ENCODE results near the gene CXCR1. TPM values are rescaled to one million over a fixed set of nuclear protein-coding genes. Genes with fewer than 3 reads are reported as not detected.

The CXCR1 gene
- total and polyA plus RNA-seq, 9 of the 15 experiments (the other 6 are each of a cell fraction or from before 2014, with no cell fraction given), result not detected

DNA sequence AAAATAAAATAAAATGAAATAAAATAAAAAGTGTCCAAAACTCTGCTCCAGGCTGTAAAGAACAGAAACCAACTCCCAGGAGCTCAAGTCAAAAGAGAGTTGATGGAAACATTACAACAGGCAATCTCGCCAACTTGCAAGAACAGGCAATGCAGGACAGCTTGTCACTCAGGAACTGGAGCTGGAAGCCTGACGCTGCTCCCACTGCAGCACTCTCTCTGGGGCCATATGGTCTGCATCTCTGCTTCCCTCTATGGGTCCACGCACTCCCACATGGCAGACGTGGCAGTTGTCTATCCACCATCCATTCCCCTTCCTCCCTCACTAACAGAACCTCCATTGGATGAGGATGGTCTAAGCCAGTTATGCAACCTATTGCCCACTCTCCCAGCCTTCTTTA lies 26.9 kb upstream of the CXCR1 start (continued):
- TF ChIP-seq HDAC1 (IDR thresholded peaks at IDR 0.05), result no peak
- TF ChIP-seq FOSL1 (tag; conservative IDR thresholded peaks at IDR 0.05), result no peak
- TF ChIP-seq CTCF (IDR thresholded peaks at IDR 0.05 in 2 of 3, conservative IDR thresholded peaks at IDR 0.05 in 1 of 3; ENCODE audit: insufficient read depth in 2 of 3, low read depth in 1 of 3, low read length in 3 of 3), result no peak

- POLR2A ChIA-PET, result no interaction called here
- BruUV-seq (replicated peaks), result no TSS peak
- Histone ChIP-seq H2AFZ (ENCODE audit: low read depth, low read length) (no peak overlapping the region), H3K4me1 (replicated peaks in 1 of 2; ENCODE audit: control insufficient read depth in 2 of 2, insufficient read depth in 2 of 2, low read length in 2 of 2) (no peaks in the 10 kb centered on the region), H3K4me2 (ENCODE audit: insufficient read depth, low read length) (no peak overlapping the region), H3K9ac (ENCODE audit: insufficient read depth in 1 of 2, low read depth in 2 of 2, low read length in 2 of 2) (no peak overlapping the region), H3K27me3 (ENCODE audit: control insufficient read depth in 2 of 2, insufficient read depth in 2 of 2, low read length in 2 of 2) (no peaks in the 10 kb centered on the region), H3K9me1 (ENCODE audit: control insufficient read depth, insufficient read depth, low read length) (no peaks in the 10 kb centered on the region), H3K36me3 (ENCODE audit: control insufficient read depth, insufficient read depth, low read length) (no peaks in the 10 kb centered on the region), H3K4me3 (no peak overlapping the region), H3K79me2 (ENCODE audit: control insufficient read depth, insufficient read depth, low read length) (no peaks in the 10 kb centered on the region), H4K20me1 (replicated peaks; ENCODE audit: control insufficient read depth, insufficient read depth, low read length) (no peaks in the 10 kb centered on the region), H3K9me3 (replicated peaks; ENCODE audit: control insufficient read depth, insufficient read depth, low read depth, low read length) (no peaks in the 10 kb centered on the region), H3K27ac (ENCODE audit: extremely low read depth, low read depth, low read length) (no peak overlapping the region)
- DNase-seq (ENCODE audit: extremely low read depth in 1 of 4, low spot score in 3 of 4) (no peak), ATAC-seq (no peak), FAIRE-seq (no peak)
- in situ Hi-C loops (cut with MboI), result no loop called here
- 5% methylated on average over 3 of the region's 3 CpGs for WGBS (ENCODE audit: insufficient coverage, low coverage, missing lambda C conversion rate)
- CTCF ChIA-PET (ENCODE audit: low intra/inter-chr PET ratio), result no interaction called here
- intact Hi-C loops (cut with micrococcal nuclease), result no loop called here
- no peak for TF ChIP-seq TARDBP (IDR thresholded peaks at IDR 0.05)
- TF ChIP-seq, protein P1, sequence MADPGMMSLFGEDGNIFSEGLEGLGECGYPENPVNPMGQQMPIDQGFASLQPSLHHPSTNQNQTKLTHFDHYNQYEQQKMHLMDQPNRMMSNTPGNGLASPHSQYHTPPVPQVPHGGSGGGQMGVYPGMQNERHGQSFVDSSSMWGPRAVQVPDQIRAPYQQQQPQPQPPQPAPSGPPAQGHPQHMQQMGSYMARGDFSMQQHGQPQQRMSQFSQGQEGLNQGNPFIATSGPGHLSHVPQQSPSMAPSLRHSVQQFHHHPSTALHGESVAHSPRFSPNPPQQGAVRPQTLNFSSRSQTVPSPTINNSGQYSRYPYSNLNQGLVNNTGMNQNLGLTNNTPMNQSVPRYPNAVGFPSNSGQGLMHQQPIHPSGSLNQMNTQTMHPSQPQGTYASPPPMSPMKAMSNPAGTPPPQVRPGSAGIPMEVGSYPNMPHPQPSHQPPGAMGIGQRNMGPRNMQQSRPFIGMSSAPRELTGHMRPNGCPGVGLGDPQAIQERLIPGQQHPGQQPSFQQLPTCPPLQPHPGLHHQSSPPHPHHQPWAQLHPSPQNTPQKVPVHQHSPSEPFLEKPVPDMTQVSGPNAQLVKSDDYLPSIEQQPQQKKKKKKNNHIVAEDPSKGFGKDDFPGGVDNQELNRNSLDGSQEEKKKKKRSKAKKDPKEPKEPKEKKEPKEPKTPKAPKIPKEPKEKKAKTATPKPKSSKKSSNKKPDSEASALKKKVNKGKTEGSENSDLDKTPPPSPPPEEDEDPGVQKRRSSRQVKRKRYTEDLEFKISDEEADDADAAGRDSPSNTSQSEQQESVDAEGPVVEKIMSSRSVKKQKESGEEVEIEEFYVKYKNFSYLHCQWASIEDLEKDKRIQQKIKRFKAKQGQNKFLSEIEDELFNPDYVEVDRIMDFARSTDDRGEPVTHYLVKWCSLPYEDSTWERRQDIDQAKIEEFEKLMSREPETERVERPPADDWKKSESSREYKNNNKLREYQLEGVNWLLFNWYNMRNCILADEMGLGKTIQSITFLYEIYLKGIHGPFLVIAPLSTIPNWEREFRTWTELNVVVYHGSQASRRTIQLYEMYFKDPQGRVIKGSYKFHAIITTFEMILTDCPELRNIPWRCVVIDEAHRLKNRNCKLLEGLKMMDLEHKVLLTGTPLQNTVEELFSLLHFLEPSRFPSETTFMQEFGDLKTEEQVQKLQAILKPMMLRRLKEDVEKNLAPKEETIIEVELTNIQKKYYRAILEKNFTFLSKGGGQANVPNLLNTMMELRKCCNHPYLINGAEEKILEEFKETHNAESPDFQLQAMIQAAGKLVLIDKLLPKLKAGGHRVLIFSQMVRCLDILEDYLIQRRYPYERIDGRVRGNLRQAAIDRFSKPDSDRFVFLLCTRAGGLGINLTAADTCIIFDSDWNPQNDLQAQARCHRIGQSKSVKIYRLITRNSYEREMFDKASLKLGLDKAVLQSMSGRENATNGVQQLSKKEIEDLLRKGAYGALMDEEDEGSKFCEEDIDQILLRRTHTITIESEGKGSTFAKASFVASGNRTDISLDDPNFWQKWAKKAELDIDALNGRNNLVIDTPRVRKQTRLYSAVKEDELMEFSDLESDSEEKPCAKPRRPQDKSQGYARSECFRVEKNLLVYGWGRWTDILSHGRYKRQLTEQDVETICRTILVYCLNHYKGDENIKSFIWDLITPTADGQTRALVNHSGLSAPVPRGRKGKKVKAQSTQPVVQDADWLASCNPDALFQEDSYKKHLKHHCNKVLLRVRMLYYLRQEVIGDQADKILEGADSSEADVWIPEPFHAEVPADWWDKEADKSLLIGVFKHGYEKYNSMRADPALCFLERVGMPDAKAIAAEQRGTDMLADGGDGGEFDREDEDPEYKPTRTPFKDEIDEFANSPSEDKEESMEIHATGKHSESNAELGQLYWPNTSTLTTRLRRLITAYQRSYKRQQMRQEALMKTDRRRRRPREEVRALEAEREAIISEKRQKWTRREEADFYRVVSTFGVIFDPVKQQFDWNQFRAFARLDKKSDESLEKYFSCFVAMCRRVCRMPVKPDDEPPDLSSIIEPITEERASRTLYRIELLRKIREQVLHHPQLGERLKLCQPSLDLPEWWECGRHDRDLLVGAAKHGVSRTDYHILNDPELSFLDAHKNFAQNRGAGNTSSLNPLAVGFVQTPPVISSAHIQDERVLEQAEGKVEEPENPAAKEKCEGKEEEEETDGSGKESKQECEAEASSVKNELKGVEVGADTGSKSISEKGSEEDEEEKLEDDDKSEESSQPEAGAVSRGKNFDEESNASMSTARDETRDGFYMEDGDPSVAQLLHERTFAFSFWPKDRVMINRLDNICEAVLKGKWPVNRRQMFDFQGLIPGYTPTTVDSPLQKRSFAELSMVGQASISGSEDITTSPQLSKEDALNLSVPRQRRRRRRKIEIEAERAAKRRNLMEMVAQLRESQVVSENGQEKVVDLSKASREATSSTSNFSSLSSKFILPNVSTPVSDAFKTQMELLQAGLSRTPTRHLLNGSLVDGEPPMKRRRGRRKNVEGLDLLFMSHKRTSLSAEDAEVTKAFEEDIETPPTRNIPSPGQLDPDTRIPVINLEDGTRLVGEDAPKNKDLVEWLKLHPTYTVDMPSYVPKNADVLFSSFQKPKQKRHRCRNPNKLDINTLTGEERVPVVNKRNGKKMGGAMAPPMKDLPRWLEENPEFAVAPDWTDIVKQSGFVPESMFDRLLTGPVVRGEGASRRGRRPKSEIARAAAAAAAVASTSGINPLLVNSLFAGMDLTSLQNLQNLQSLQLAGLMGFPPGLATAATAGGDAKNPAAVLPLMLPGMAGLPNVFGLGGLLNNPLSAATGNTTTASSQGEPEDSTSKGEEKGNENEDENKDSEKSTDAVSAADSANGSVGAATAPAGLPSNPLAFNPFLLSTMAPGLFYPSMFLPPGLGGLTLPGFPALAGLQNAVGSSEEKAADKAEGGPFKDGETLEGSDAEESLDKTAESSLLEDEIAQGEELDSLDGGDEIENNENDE (IDR thresholded peaks at IDR 0.05; ENCODE audit: low read depth, low read length), result no peak
- no peak for TF ChIP-seq ESRRB (CRISPR knock-in tag; IDR thresholded peaks at IDR 0.05; ENCODE audit: borderline replicate concordance)
- TF ChIP-seq FIP1L1 (IDR thresholded peaks at IDR 0.05; ENCODE audit: low read depth, low read length, poor library complexity, severe bottlenecking), result no peak
- no peak for TF ChIP-seq PHB2 (IDR thresholded peaks at IDR 0.05; ENCODE audit: low read depth)
- TF ChIP-seq SP1 (CRISPR knock-in tag; IDR thresholded peaks at IDR 0.05), result no peak
These were observed 26.2 kb upstream of the CXCR1 start for GRCh38 chr2:218192902-218193430.
